ENCODE measurements around the gene CBLC.

DNA sequence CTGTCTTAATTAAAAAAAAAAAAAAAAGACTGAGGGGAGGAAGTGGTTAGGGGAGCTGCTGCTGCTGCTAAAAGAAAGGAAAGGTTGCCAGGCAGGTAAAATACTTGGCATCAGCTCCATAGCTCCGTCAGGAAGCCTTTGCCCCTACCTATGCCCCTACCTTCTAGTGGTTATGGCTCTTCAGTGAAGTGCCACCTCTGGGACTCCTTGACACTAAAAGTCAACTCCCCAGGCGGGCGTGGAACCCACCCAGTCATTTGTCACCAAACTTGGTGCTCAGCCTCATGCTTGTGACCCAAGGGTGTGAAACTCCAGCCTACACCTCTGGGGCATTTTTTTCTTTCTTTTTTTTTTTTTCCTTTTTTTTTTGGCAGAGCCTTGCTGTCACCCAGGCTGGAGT, 63.5 kb downstream of the CBLC start:
- TF ChIP-seq POLR2AphosphoS5 (IDR thresholded peaks at IDR 0.05; ENCODE audit: low read depth, low read length): no peak
- no peak for TF ChIP-seq TAF1 (IDR thresholded peaks at IDR 0.05; ENCODE audit: borderline replicate concordance, low read depth, low read length)

Data from GM12892 (cell line).